NCI-H146 (cell line): ENCODE measurements around the gene CREBZF.

Experiments
- DNase-seq: peaks from one replicate; lab custom pipeline; 2025; lab: John Stamatoyannopoulos, UW

Gene CREBZF

GRCh38 chr11:85664615-85665481 is at the start of gene CREBZF:
TSS of gene CREBZF (minus strand) at chr11:85665129. CDS start at chr11:85664875, 254 bp downstream.
- DNase-seq, result peak; percentile 95

- DNase-seq, result no peak
Measured at GRCh38 chr11:85712953-85713352, 48.0 kb upstream of the CREBZF start.

GRCh38 chr11:85710917-85711316 is 46.0 kb upstream of the CREBZF start:
- no peak for DNase-seq

- no peak for DNase-seq
Measured at GRCh38 chr11:85709941-85710702, 45.2 kb upstream of the CREBZF start.

GRCh38 chr11:85705800-85706199 is 40.9 kb upstream of the CREBZF start:
- DNase-seq, result no peak

GRCh38 chr11:85704967-85705366 is 40.0 kb upstream of the CREBZF start:
- no peak for DNase-seq

GRCh38 chr11:85699957-85700741 is 35.2 kb upstream of the CREBZF start:
- no peak for DNase-seq

- no peak for DNase-seq
Measured at GRCh38 chr11:85698195-85698594, 33.3 kb upstream of the CREBZF start.

GRCh38 chr11:85697747-85698146 is 32.8 kb upstream of the CREBZF start:
- no peak for DNase-seq

- DNase-seq, result no peak
Measured at GRCh38 chr11:85695546-85695945, 30.6 kb upstream of the CREBZF start.

GRCh38 chr11:85694385-85694980 is 29.6 kb upstream of the CREBZF start:
- DNase-seq, result peak; percentile 26

GRCh38 chr11:85685820-85686459 is 21.0 kb upstream of the CREBZF start, which contains the start of gene CCDC89:
TSS of gene CCDC89 (minus strand) at chr11:85686195. CDS start at chr11:85686130, 65 bp downstream.
- peak; percentile 93 for DNase-seq

- peak; percentile 66 for DNase-seq
Measured at GRCh38 chr11:85685125-85685819, 20.3 kb upstream of the CREBZF start.

GRCh38 chr11:85682330-85683305 is 17.7 kb upstream of the CREBZF start:
- no peak for DNase-seq

GRCh38 chr11:85680897-85681296 is 16.0 kb upstream of the CREBZF start:
- DNase-seq, result no peak

GRCh38 chr11:85679576-85679975 is 14.6 kb upstream of the CREBZF start:
- DNase-seq, result no peak

- no peak for DNase-seq
Measured at GRCh38 chr11:85673393-85673792, 8.5 kb upstream of the CREBZF start.

GRCh38 chr11:85672105-85672902 is 7.4 kb upstream of the CREBZF start:
- no peak for DNase-seq
